Activated gamma-delta T cell treated with anti-CD3 and anti-CD28 coated beads, Interleukin-2, amount 50 U/mL, for 16 hours (primary cell): Measurements from ENCODE around the gene BTBD18.
"Not testable (repeated sequence)": the region's sequence is repeated elsewhere in the genome, so short reads cannot be mapped to it uniquely, and the experiment has no call there.

Experiments used
- DNase-seq: peaks from one replicate; pipeline ENCODE4 v3.0.0-alpha.2; 2020; ENCODE audit warnings: low read depth

Gene BTBD18

GRCh38 chr11:57728829-57729228, 22.8 kb downstream of the BTBD18 start:
- no peak for DNase-seq

GRCh38 chr11:57727185-57727584, 24.4 kb downstream of the BTBD18 start:
- no peak for DNase-seq

GRCh38 chr11:57716726-57717125, 34.9 kb downstream of the BTBD18 start:
- not testable (repeated sequence) for DNase-seq

- no peak for DNase-seq
These were observed 37.8 kb downstream of the BTBD18 start for GRCh38 chr11:57713835-57714234.

GRCh38 chr11:57712256-57713150, 39.1 kb downstream of the BTBD18 start, which contains the start of gene TMX2:
Gene TMX2 (plus strand): TSS chr11:57712593. CDS start chr11:57712619, 26 bp downstream.
- peak; percentile 85 for DNase-seq

DNA sequence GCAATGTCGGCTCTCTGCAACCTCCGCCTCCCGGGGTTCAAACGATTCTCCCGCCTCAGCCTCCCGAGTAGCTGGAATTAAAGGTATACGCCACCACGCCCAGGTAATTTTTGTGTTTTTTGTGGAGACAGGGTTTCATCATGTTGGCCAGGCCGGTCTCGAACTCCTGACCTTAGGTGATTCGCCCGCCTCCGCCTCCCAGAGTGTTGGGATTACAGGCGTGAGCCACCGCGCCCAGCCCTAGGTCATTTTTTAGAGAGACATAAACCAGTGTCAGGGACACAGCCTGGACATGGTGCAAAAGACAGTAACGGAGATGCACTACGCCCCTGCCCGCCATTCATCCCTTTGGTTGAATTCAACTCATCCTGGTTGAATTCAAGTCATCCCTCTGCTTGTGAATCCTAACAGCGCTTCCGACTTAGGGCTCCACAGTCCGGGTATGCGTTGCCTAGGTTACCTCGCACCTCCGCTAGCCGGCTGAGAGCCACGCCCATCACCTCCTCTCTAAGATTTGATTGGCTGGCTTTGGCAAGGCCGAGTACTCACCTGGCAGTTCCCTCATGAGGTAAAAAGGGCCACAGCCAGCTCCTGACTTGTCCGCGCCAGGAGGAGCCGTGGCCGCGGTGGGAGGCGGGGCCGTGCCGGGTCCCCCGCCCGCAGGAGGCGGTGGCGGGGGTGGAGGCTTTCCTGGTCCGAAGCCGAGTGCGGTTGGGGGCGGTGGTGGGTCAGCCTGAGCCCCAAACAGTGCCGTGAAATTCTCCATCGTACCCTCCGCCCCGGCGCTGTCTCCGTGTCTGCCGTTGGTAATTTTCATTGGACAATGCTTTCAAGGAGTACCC, 40.0 kb downstream of the BTBD18 start, which contains the start of gene MED19:
TSS of gene MED19 (minus strand) at position 802 of the 842 bp plus-strand sequence. CDS start at position 766, 36 bp downstream.
- DNase-seq: peak; percentile 51

- DNase-seq: no peak
These were observed 41.7 kb downstream of the BTBD18 start for GRCh38 chr11:57709802-57710367.

DNA sequence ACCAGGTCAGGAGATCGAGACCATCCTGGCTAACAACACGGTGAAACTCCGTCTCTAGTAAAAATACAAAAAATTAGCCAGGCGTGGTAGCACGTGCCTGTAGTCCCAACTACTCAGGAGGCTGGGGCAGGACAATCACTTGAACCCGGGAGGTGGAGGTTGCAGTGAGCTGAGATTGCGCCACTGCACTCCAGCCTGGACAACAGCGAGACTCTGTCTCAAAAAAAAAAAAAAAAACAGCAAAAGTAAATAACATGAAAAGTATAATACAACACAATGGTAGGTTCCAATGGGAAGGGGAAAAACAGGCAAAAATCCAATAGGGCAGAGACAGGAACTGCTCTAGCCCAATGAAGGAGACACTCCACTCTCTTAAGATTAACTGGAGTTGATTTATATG, 46.2 kb downstream of the BTBD18 start:
- not testable (repeated sequence) for DNase-seq

DNA sequence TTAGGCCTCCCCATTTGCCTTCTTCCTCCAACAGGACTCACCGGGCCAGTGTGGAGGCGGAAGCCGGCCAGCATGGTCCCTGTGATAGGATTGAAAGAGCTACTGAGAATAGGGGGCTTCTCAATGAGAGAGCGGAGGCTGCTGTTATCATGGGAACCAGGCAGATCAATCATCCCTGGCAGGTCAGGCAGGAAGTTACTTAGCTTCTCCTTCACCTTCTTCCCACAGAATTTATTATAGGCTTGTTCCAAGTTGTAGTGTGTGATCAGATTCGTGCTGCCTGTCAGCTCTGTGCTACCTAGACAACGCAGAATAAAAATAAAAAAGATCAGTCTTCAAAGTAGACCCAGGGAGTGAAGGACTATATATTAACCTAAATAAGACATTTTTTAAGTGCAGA, 46.7 kb downstream of the BTBD18 start:
- no peak for DNase-seq

DNA sequence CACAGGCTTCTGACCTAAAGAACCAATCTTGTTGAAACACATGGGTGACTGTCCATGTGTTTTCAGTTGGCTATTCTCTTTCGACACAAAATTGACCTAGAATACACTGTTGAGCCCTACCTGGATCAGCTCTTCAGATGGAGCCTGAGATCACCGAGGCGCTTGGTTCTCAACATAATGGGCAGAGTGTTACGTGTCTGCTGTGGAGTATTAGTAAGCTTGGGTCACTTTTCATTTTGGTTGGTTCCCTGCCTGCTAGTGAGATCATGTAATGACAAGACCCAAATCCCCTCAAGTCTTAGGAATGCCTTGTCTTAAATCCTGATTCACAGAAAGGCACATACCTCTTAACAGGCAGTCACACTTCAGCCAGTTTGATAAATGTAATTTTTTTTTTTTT, 48.3 kb downstream of the BTBD18 start:
- no peak for DNase-seq

DNA sequence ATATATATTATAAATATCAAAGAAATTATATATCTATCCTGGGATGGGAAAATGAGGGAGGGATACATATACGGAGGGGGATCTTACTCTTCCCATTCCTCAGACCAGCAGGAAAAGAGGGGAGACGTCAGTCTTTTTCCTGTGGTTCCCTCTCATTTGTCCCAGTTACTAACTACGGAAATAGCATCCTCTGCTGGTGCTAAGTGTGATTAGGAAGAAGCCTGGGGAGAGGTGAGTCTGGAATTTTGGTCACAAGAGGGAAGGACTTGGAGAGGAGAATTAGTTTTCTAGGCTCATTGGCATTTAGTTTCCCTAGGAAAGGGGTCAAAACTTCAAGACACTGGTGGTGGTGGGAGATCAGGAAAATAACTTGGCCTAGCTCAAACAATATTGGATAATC, 51.2 kb downstream of the BTBD18 start:
- no peak for DNase-seq

- DNase-seq: no peak
These were observed 51.8 kb downstream of the BTBD18 start for GRCh38 chr11:57699813-57700212.

- no peak for DNase-seq
These were observed 52.7 kb downstream of the BTBD18 start for GRCh38 chr11:57698843-57699365.
